Ishikawa (cell line): ENCODE data around the gene C16orf78.

Experiments
- CEBPB ChIP-seq: IDR thresholded peaks from 2 replicates; pipeline ENCODE4 v1.6.1; 2012
- EGR1 ChIP-seq: IDR thresholded peaks from 2 replicates; pipeline ENCODE4 v1.6.1; 2012
- EP300 ChIP-seq: IDR thresholded peaks from 2 replicates; pipeline ENCODE4 v1.6.1; 2012; ENCODE audit warnings: borderline replicate concordance
- FOXM1 ChIP-seq: IDR thresholded peaks from 2 replicates; pipeline ENCODE4 v1.6.1; 2012; ENCODE audit warnings: low read depth, borderline replicate concordance
- MAX ChIP-seq: IDR thresholded peaks from 2 replicates; pipeline ENCODE4 v1.6.1; 2012
- NFIC ChIP-seq: IDR thresholded peaks from 2 replicates; pipeline ENCODE4 v1.6.1; 2012
- RAD21 ChIP-seq: IDR thresholded peaks from 2 replicates; pipeline ENCODE4 v1.6.1; 2012; ENCODE audit warnings: low read depth
- REST ChIP-seq: IDR thresholded peaks from 2 replicates; pipeline ENCODE4 v1.6.1; 2012; ENCODE audit warnings: low read depth, mild to moderate bottlenecking
- TAF1 ChIP-seq: IDR thresholded peaks from 2 replicates; pipeline ENCODE4 v1.6.1; 2012; ENCODE audit warnings: low read depth, mild to moderate bottlenecking
- TCF12 ChIP-seq: IDR thresholded peaks from 2 replicates; pipeline ENCODE4 v1.6.1; 2012; ENCODE audit warnings: low read depth
- TEAD4 ChIP-seq: IDR thresholded peaks from 2 replicates; pipeline ENCODE4 v1.6.1; 2012
- USF1 ChIP-seq: IDR thresholded peaks from 2 replicates; pipeline ENCODE4 v1.6.1; 2012
- YY1 ChIP-seq: IDR thresholded peaks from 2 replicates; pipeline ENCODE4 v1.6.1; 2012; ENCODE audit warnings: low read depth
- ZBTB7A ChIP-seq: IDR thresholded peaks from 2 replicates; pipeline ENCODE4 v1.6.1; 2012; ENCODE audit warnings: low read depth

- no peak for TF ChIP-seq USF1
- TF ChIP-seq REST: no peak
- TF ChIP-seq YY1: no peak
- TF ChIP-seq FOXM1: no peak
- TF ChIP-seq TAF1: no peak
- TF ChIP-seq EGR1: no peak
- no peak for TF ChIP-seq TEAD4
- TF ChIP-seq MAX: no peak
- no peak for TF ChIP-seq RAD21
- TF ChIP-seq CEBPB: no peak
- no peak for TF ChIP-seq NFIC
- no peak for TF ChIP-seq EP300
- TF ChIP-seq TCF12: no peak
- TF ChIP-seq ZBTB7A: no peak
These were observed 20.7 kb upstream of the C16orf78 start for GRCh38 chr16:49352892-49353291.
